GM12875 (cell line): ENCODE measurements around the gene ALAS2.

ENCODE experiments used
- H3K4me3 ChIP-seq: one replicate; pipeline ENCODE4 v1.5.1; 2011; ENCODE audit warnings: low read depth, low read length, control low read depth
- CTCF ChIP-seq: IDR thresholded peaks from 2 replicates; pipeline ENCODE4 v1.5.1; 2011; ENCODE audit warnings: low read depth, mild to moderate bottlenecking, control low read depth, inconsistent platforms, low read length, moderate library complexity, borderline replicate concordance; ENCODE audit not compliant: insufficient read depth

The ALAS2 gene

DNA sequence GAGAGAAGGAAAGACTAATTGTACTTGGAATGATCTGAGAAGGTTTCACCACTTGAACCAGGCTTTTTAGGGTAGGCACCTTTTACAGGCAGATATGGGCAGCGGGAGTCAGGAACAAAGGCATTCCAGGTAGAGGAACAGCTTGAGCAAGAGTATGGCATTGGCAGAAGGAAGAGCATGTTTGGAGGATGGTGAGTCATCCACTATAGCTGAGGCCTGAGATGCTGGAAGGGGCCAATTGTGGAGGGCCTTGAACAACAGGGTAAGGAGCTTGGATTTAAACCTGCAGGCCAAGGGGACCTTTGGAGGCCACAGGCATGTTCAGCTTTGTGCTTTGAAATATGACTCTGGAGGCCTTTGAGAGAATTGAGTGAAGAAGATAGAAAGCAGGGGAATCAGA, 69.0 kb downstream of the ALAS2 start:
- H3K4me3 ChIP-seq, result no peak overlapping the region
- TF ChIP-seq CTCF, result no peak
